ENCODE results near the gene PELI2. TPM values are rescaled to one million over a fixed set of nuclear protein-coding genes. Genes with fewer than 3 reads are reported as not detected.

The PELI2 gene
- total RNA-seq, 1 donor from 2014 or later, result 1.8 TPM

DNA sequence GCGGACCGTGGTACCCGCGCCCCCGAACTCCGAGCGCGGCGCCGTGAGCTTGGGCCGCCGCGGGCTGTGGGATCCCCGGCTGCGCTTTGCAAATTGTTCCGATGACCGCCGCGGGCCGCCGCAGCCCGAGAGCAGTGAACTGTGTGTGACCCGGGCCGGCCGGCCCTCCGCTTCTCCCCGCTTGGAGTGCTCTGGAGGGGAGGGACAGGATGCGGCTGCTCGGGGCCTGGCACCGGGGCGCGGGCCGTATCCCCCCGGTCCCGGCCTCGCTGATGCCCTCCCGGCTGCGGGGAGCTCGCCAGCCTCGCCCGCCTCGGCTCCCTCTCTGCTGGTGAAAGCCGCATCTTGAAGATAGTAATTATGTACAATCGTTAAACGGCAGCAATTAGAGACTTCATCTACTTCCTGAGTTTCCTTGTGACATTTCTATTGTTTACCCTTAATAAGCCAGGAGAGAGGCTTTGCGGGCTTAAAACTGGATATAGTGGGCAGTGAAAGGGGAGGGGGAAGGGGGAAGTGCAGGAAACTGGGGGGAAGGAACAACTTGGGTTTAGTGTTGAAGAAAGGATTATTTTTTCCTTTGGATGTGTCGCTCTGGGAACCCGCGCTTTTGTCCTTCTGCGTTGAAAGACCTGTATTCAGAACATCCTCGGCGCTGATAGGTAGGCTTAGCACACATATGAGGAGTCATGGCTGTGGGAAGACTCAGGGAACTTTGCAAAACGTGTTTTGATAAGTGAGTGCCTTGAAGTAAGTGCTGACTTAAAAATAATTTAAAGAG is 1.2 kb downstream of the PELI2 start:
- ATAC-seq, result peak; percentile 54

DNA sequence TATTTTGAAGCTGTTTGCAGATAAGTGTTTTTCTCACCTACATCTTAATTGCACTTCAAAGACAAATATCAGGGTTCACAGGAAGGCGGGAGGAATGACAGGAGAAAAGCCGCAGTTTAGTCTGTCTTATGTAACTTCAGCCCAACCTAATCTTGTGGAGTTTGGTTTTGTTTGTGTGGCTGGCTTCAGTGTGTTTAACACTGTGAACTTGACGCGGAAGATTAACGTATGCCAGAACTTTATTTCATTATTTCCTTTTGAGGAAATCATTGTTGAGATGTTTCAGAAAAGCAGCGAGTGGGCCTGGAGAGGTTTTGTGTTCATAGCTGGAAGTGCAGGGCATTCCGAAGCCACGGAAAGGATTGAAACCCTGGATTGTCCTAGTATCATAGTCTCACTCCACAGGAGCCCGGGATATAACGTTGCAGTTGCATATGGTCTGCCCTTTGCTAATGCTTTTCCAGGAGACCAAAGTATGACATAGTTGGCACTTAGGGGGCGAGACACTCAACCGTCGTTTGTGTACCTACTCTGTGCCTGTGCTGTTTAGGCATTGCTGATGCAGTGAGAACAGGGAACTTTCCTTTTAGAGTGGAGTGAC is 2.0 kb downstream of the PELI2 start:
- no peak for ATAC-seq

- no peak for ATAC-seq
Measured at GRCh38 chr14:56121816-56122215, 3.6 kb downstream of the PELI2 start.

DNA sequence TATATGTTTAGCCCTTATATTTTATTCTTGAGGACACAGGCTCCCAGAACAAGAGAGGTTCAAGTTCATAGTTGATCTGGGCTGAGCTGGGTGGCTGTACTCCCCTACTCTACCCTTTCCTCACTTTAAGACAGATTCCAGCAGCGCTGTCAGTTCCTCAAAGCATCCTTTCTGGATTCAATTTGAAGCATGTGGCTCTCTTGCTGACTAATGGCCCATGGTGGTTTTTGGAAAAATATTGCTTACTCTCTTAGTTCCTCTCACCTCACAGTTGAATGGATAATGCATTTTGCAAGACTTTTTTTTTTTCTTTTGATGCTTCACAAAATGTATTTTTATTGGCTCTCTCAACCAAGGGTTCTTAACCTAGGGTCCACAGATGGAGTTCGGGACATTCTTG is 4.1 kb downstream of the PELI2 start:
- no peak for ATAC-seq

DNA sequence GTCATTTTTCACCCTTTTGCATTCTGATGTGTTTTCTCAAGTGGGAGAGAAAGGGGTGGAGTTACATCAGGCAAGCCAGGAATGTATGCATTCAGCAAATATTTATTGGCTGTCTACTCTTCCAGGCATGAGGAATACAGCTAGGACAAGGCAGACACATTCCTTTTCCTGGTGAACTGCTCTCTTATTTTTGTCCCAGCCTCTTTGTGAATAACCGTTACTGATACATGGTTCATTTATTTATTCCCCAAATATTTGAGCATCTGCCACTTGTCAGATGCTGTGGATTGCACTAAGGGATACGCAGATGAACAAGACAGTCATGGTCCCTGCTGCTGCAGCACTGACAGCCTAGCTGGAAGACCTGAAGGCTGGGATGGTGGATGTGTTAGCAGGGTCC is 6.1 kb downstream of the PELI2 start:
- ATAC-seq, result no peak

- ATAC-seq, result no peak
Measured at GRCh38 chr14:56125772-56126636, 7.8 kb downstream of the PELI2 start.

- ATAC-seq, result no peak
Measured at GRCh38 chr14:56126637-56126913, 8.4 kb downstream of the PELI2 start.

DNA sequence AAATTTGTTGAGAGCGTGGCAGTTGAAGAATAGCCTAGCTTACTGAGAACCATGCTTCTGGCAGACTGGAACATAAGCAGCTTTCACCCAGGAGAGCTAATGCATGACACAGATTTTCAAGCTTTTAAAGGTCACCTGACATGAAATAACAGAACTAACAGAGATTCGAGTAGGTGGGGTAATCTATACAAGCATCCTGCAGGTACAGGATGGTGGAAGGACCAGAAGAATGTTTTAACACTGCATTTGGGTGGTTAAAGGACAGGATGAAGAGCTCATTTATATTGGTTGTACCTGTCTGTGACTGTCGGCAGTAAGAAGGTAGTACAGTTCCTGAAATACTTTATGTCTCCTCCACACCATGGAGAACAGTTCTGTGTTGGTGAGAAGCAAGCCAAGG is 8.9 kb downstream of the PELI2 start:
- no peak for ATAC-seq

DNA sequence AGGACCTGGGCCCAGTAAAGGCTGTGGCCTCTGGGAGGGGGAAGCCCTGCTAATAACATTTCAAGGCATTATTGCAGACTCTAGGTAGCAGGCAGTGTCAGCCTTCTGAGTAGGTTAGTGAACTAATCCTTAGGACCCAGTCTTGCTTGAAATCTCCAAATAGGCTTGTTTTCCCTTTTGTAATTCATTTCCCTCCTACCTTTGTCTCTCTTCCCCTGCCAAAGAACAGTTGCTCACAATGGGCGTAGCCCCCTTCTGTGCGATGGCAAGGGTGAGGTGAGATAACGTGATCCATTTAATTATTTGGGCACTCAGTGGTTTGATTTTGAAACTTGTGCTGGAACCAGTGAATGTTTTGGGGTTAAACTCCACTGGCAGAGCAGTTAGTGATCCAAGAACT is 10.9 kb downstream of the PELI2 start:
- ATAC-seq, result no peak

- no peak for ATAC-seq
Measured at GRCh38 chr14:56129933-56130332, 11.7 kb downstream of the PELI2 start.

DNA sequence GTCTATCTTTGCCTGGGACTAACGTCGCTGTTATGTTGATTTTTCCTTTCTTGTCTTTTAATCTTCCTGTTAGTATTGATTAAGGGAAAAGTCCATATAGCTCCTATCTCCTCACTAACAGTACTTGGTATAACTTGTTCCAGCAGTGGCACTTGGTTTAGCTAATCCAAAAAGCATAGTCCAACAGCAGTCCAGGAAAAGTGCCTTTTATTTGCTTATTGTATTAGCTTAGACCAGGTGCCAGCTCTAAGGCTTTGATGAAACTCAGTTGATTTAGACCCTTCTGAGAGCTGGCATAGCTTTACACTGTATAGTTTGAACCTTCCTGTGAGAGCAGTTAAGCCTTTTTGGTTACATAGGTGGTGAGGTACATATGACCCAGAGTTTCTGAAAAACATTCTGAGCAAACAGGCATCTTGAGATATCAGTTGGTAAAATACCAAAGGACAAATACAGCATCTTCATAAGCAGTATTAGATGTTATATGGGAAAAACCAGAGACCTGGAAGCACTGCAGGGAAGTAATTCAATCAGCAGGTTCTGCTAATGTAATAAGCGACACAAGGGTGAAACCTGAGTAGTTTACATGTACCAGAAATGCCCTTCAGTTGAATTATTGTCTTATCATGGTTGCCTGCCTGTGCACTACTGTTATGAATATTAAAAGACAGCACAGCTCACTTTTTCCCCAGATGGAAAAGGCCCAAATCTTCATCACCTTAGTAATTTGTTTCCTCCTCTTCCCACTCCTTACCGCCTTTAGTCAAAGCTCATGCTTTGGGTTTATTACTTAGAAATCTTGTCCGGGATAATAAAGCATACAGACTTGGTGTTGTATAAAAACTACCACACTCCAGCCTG is 13.0 kb downstream of the PELI2 start:
- no peak for ATAC-seq

GRCh38 chr14:56131865-56132833 is 13.9 kb downstream of the PELI2 start:
- no peak for ATAC-seq

- no peak for ATAC-seq
Measured at GRCh38 chr14:56133547-56133946, 15.3 kb downstream of the PELI2 start.

DNA sequence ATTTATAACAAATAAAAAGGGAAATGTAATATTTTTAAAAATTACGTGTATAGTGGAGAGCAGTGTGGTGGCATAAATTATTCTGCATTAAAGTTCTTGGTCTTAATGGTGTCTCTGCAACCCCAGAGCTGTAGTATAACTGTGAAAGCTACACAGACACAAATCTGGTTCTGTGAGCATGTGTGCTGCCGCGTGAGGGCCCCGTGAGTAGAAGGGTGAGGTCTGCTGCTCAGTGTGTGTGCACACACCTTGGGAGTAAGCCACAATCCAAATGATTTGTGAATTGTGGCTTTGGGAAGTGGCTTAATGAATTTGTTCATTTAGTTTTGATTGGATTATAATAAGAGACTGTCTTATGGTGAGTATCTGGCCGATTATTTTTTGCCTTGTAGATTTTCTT is 16.8 kb downstream of the PELI2 start:
- no peak for ATAC-seq

- no peak for ATAC-seq
Measured at GRCh38 chr14:56135668-56136067, 17.5 kb downstream of the PELI2 start.

DNA sequence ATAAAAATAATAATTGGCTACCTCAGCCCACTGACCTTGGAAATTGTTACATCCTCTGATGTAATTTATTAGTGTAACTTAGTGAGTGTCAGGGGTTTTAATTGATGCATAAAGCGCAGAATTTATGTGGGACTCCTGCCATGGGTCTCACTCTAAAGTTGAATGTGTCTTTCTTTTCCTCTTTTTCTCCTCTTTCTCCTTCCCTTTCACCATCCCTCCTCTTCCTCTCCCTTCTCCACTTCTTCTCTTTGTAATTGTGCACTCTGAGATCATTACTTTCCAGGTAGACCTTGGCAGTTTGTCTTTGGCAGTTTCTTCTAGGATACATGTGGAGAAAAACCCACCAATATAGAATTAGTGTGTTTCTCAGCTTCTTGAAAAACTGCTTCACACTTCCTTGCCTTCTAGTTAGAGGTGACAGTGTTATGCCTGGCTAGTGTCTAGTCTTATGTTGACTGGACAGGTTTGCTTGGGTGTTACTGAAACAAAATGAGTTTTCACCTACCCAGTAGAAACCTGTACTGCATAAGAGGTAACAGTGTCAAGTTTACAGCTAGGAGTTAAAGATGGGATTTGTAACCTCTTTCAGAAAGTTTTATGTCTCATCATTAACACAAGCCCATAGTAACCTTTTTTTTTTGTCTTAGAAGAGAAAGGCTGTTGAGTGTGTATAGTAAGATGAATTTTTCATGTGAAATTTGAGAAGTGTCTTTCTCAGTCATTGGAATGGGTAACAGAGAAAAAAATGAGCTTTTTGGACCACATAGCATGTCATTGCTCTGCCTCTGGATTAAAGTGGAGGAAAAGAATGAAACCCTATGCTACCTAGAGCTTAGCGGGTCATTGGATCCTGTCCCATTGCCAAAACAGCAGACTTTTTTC is 18.6 kb downstream of the PELI2 start:
- ATAC-seq, result no peak

DNA sequence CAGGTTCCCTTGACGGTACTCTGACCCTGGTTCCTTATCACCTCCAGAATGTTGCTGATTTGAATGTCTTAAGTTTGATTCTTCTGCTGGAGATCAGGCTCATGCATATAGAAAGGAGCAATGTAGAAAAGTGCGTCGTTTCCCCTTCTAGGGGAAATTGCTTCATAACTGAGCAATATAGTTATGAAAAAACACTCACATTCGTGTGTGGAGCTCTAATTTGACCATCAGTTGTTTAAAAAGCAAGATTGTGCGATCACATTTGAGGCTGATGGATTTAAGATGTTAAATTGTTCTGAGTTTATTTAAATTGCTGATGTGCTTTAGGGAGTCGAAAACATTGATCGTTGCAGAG is 19.2 kb downstream of the PELI2 start:
- no peak for ATAC-seq

GRCh38 chr14:56137849-56138248 is 19.6 kb downstream of the PELI2 start:
- ATAC-seq, result no peak

GRCh38 chr14:56138928-56139327 is 20.7 kb downstream of the PELI2 start:
- no peak for ATAC-seq

DNA sequence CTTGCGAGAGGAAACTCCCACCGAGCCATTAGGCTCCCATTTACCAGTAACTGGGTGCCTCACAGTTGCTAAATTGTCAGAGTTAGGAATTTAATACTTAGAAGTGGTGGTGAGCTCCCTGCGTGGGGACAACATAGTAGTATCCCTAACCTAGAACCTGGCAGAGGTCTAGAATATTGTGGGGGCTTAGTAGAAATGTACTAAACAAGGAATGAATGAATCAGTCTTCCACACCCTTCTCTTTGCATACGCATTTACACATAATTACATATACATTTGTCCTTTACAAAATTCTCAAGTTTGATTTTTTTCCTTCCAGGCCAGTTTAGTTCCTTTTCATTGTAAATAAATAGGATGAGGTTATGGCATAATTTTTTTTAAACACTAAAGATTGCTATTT is 24.1 kb downstream of the PELI2 start:
- no peak for ATAC-seq

GRCh38 chr14:56143025-56143424 is 24.8 kb downstream of the PELI2 start:
- ATAC-seq, result no peak
